Pericardium fibroblast (primary cell): ENCODE results near the gene TIGD4. TPM values are rescaled to one million over a fixed set of nuclear protein-coding genes. Genes with fewer than 3 reads are reported as not detected.

Source experiments
- total RNA-seq: library from RNA; depleted of rRNA; stranded (reverse); fragments of >200 nt; gene quantifications from 2 replicates; pipeline ENCODE4 v1.2.3, GENCODE V29; 2015

The TIGD4 gene
- 0.12 TPM in 1 of 2 replicates, not detected in the other for total RNA-seq

DNA sequence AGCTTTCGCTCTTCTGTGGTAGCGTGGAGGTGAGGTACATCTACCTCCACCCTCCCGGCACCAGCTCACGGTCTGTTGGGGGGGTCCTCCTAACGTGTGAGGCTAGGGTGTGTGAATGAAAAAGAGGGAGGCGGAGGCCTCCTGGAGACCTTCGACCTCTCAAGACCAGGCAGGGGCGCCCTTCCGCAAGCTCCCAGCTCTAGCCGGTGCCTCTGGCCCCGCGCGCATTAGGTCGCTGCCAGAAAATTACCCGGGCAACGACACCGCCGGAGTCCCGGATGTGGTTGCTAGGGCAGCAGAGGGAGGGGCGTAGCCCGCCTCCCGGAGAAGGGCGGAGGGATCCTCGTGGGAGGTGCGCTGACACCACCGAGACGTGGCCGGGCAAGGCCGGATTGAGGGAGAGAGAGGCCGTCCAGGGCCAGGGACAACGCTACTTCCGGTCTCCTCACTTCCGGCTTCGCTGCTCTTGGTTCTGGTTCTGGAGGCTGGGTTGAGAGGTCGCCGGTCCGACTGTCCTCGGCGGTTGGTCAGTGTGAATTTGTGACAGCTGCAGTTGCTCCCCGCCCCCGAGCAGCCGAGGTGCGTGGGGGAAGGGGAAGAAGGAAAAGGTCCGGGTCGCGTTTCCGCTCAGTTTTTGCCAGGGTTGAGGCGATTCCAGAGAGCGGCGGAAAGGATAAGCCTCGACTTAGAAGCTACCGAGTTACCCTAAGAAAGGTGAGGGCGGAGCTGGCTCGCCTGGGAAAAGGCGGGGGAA is at the start of gene TIGD4, which contains the start of gene ARFIP1:
Gene TIGD4, minus strand, starts transcription at position 218 of the 754 bp plus-strand sequence. CDS start 8,726 bp downstream, outside the sequence.
Gene ARFIP1, plus strand, starts transcription at position 442 of the 754 bp plus-strand sequence. CDS start 49,680 bp downstream, outside the sequence.

Other genes starting within 250 kb of the TIGD4 start
- gene FBXW7, start 243.6 kb downstream of the TIGD4 start, total RNA-seq, result 15.5 and 21.0 TPM in 2 replicates
- 2.3 and 2.6 TPM in 2 replicates for gene TMEM154, start 99.7 kb downstream of the TIGD4 start, total RNA-seq
- 23.0 and 25.9 TPM in 2 replicates for gene ARFIP1, start 224 bp upstream of the TIGD4 start, total RNA-seq
- gene FHDC1, start 156.6 kb upstream of the TIGD4 start, total RNA-seq, result 0.35 and 0.60 TPM in 2 replicates